NT2/D1 (cell line): Measurements from ENCODE around the gene TMEM151A.

Source experiments
- DNase-seq: peaks from one replicate; pipeline ENCODE4 v3.0.0-alpha.2; 2011; ENCODE audit warnings: low read depth, low spot score
- H3K27me3 ChIP-seq: 2 replicates; pipeline ENCODE4 v1.6.0; 2011; ENCODE audit warnings: mild to moderate bottlenecking; ENCODE audit not compliant: insufficient read length, insufficient read depth
- H3K36me3 ChIP-seq: 2 replicates; pipeline ENCODE4 v1.6.1; 2011; ENCODE audit warnings: mild to moderate bottlenecking, low read length, mixed read lengths; ENCODE audit not compliant: insufficient read depth, insufficient read length
- H3K4me1 ChIP-seq: 2 replicates; pipeline ENCODE4 v1.5.1; 2011; ENCODE audit not compliant: insufficient read depth, insufficient read length
- H3K4me3 ChIP-seq: 2 replicates; pipeline ENCODE4 v1.5.1; 2011; ENCODE audit warnings: low read depth; ENCODE audit not compliant: insufficient read length
- H3K9ac ChIP-seq: 2 replicates; pipeline ENCODE4 v1.6.0; 2011; ENCODE audit warnings: low read depth; ENCODE audit not compliant: insufficient read length
- H3K9me3 ChIP-seq: 2 replicates; pipeline ENCODE4 v1.5.1; 2011; ENCODE audit warnings: mild to moderate bottlenecking, low read length; ENCODE audit not compliant: insufficient read depth
- SUZ12 ChIP-seq: IDR thresholded peaks from 2 replicates; pipeline ENCODE4 v1.6.1; 2011; ENCODE audit not compliant: insufficient read length, insufficient read depth; ENCODE audit errors: extremely low read depth
- YY1 ChIP-seq: IDR thresholded peaks from 2 replicates; pipeline ENCODE4 v1.6.1; 2011; ENCODE audit not compliant: insufficient read length, insufficient read depth
- ZNF274 ChIP-seq: IDR thresholded peaks from 2 replicates; pipeline ENCODE4 v1.6.1; 2011; ENCODE audit warnings: mild to moderate bottlenecking, low read depth, low read length

TMEM151A gene

GRCh38 chr11:66312549-66313320, 21.0 kb downstream of the TMEM151A start:
- Histone ChIP-seq H3K4me1 (peaks cover 35% of the 10 kb centered on the region), H3K9ac (peak overlapping the region; percentile 87), H3K4me3 (peak overlapping the region; percentile 66), H3K36me3 (peaks cover 3% of the 10 kb centered on the region), H3K27me3 (peaks cover 19% of the 10 kb centered on the region), H3K9me3 (no peaks in the 10 kb centered on the region)
- TF ChIP-seq YY1 = no peak
- no peak for TF ChIP-seq ZNF274
- no peak for TF ChIP-seq SUZ12
- peak; percentile 98 for DNase-seq

- Histone ChIP-seq H3K4me3 (peak overlapping the region; percentile 48), H3K9ac (peak overlapping the region; percentile 87), H3K27me3 (peaks cover 19% of the 10 kb centered on the region), H3K4me1 (peaks cover 43% of the 10 kb centered on the region), H3K9me3 (no peaks in the 10 kb centered on the region), H3K36me3 (peaks cover 3% of the 10 kb centered on the region)
- DNase-seq = no peak
- TF ChIP-seq ZNF274 = no peak
- TF ChIP-seq YY1 = no peak
- TF ChIP-seq SUZ12 = no peak
Measured at GRCh38 chr11:66313321-66314185, 21.9 kb downstream of the TMEM151A start.

GRCh38 chr11:66314186-66314501, 22.4 kb downstream of the TMEM151A start:
- no peak for DNase-seq
- TF ChIP-seq SUZ12 (no peak), YY1 (no peak), ZNF274 (no peak)
- Histone ChIP-seq H3K4me3 (peak overlapping the region; percentile 48), H3K9me3 (peaks cover 6% of the 10 kb centered on the region; the same call in 1 of the 2 replicates), H3K36me3 (peaks cover 3% of the 10 kb centered on the region), H3K27me3 (peaks cover 19% of the 10 kb centered on the region), H3K4me1 (peaks cover 47% of the 10 kb centered on the region), H3K9ac (peak overlapping the region; percentile 87)

- H3K4me1 ChIP-seq = peaks cover 46% of the 10 kb centered on the region
- H3K4me3 ChIP-seq = no peak overlapping the region
- H3K27me3 ChIP-seq = peaks cover 19% of the 10 kb centered on the region
- H3K9me3 ChIP-seq = peaks cover 11% of the 10 kb centered on the region; the same call in 1 of the 2 replicates
- TF ChIP-seq YY1 = no peak
- TF ChIP-seq ZNF274 = no peak
- TF ChIP-seq SUZ12 = no peak
- H3K36me3 ChIP-seq = peaks cover 3% of the 10 kb centered on the region
- peak overlapping the region; percentile 23 for H3K9ac ChIP-seq
- no peak for DNase-seq
Measured at GRCh38 chr11:66314561-66315497, 23.1 kb downstream of the TMEM151A start.

- no peak for DNase-seq
- H3K27me3 ChIP-seq = peaks cover 19% of the 10 kb centered on the region
- peak overlapping the region; percentile 56 for H3K9ac ChIP-seq
- TF ChIP-seq ZNF274 (no peak), YY1 (no peak), SUZ12 (no peak)
- H3K4me3 ChIP-seq = no peak overlapping the region
- peaks cover 11% of the 10 kb centered on the region; the same call in 1 of the 2 replicates for H3K9me3 ChIP-seq
- H3K36me3 ChIP-seq = peaks cover 3% of the 10 kb centered on the region
- peaks cover 45% of the 10 kb centered on the region for H3K4me1 ChIP-seq
Measured at GRCh38 chr11:66315498-66315885, 23.8 kb downstream of the TMEM151A start.

GRCh38 chr11:66315921-66316811, 24.5 kb downstream of the TMEM151A start:
- Histone ChIP-seq H3K4me3 (no peak overlapping the region), H3K27me3 (peaks cover 19% of the 10 kb centered on the region), H3K4me1 (peaks cover 42% of the 10 kb centered on the region), H3K9me3 (peaks cover 11% of the 10 kb centered on the region; the same call in 1 of the 2 replicates), H3K9ac (peak overlapping the region; percentile 56), H3K36me3 (peaks cover 3% of the 10 kb centered on the region)
- DNase-seq = no peak
- TF ChIP-seq SUZ12 (no peak), ZNF274 (no peak), YY1 (no peak)
